OCI-LY3 (cell line): Measurements from ENCODE around the gene DNAJB1.

Experiments used
- H2AFZ ChIP-seq: fragments of 200-600, 300-600 bp; shearing (Covaris generic); 2 replicates; pipeline ENCODE4 v1.6.0; 2014; ENCODE audit warnings: antibody characterized with exemption, low read depth, low read length
- H3K27ac ChIP-seq: fragments of 200-600, 300-600 bp; sonication (generic); 2 replicates; pipeline ENCODE4 v1.5.1; 2014; ENCODE audit warnings: mild to moderate bottlenecking, low read length, moderate library complexity, mixed read lengths
- H3K27me3 ChIP-seq: fragments of 200-600, 300-600 bp; sonication (generic); 2 replicates; pipeline ENCODE4 v1.6.1; 2014; ENCODE audit warnings: low read depth, low read length, mixed read lengths
- H3K36me3 ChIP-seq: fragments of 200-600, 300-600 bp; sonication (generic); replicated peaks from 2 replicates; pipeline ENCODE3; 2014; ENCODE audit warnings: low read depth, low read length, mixed read lengths
- H3K4me1 ChIP-seq: fragments of 300-600, 200-600 bp; sonication (generic); 2 replicates; pipeline ENCODE4 v1.6.1; 2014; ENCODE audit warnings: low read length, mixed read lengths
- H3K4me2 ChIP-seq: fragments of 200-600, 300-600 bp; sonication (generic); 2 replicates; pipeline ENCODE4 v1.6.1; 2014; ENCODE audit warnings: low read length, mixed read lengths
- H3K4me3 ChIP-seq: fragments of 300-600, 200-600 bp; sonication (generic); 2 replicates; pipeline ENCODE4 v1.5.1; 2014; ENCODE audit warnings: antibody characterized with exemption, mild to moderate bottlenecking, low read length, moderate library complexity
- H3K79me2 ChIP-seq: fragments of 300-600, 200-600 bp; shearing (Covaris generic); 2 replicates; pipeline ENCODE4 v1.6.1; 2014; ENCODE audit warnings: mild to moderate bottlenecking, low read length, mixed read lengths
- H3K9ac ChIP-seq: fragments of 300-600, 200-600 bp; shearing (Covaris generic); 2 replicates; pipeline ENCODE4 v1.6.0; 2014; ENCODE audit warnings: mild to moderate bottlenecking, low read length, moderate library complexity
- H3K9me3 ChIP-seq: fragments of 200-600, 300-600 bp; shearing (Covaris generic); 2 replicates; pipeline ENCODE4 v1.6.1; 2014; ENCODE audit warnings: low read length, mixed read lengths; ENCODE audit not compliant: insufficient read depth
- H4K20me1 ChIP-seq: fragments of 200-600, 300-600 bp; sonication (generic); 2 replicates; pipeline ENCODE4 v1.6.1; 2016; ENCODE audit warnings: low read length, mixed read lengths; ENCODE audit not compliant: insufficient read depth
- EZH2phosphoT487 ChIP-seq: fragments of 200-600 bp; shearing (Covaris generic); IDR thresholded peaks from 2 replicates; pipeline ENCODE4 v1.6.1; 2018; ENCODE audit warnings: antibody characterized with exemption, mixed run types, low read depth
- TF ChIP-seq, protein P1 (sequence below): fragments of 200-600, 300-600 bp; sonication (generic); IDR thresholded peaks from 2 replicates; pipeline ENCODE4 v1.5.1; 2014; ENCODE audit warnings: antibody characterized with exemption, low read length, low read depth

The DNAJB1 gene

DNA sequence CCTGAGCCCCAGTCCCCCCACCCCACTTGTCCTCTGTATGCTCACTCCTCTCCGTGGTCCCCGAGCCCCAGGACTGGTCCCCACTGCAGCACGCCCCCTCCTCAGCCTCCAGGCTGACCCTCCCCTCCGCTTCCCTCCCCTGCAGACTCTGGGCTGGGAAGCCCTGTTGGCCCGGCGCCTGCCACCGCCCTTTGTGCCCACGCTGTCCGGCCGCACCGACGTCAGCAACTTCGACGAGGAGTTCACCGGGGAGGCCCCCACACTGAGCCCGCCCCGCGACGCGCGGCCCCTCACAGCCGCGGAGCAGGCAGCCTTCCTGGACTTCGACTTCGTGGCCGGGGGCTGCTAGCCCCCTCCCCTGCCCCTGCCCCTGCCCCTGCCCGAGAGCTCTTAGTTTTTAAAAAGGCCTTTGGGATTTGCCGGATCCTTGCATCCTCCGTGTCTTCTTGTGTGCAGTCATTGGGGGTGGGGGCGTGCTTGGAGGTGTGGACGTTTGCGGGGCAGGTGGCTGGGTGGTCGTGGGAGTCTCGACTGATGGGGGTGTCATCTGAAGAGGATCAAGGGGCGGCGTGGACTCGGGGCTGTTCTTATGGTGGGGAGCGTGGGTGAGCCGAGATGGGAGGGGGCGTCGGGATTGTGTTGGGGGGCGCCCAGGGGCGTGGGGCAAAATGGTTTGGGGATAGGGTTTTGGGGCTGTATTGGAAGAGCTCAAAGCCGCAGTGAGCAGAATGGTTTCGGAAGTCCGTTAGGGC is 46.6 kb downstream of the DNAJB1 start:
- peaks cover 39% of the 10 kb centered on the region for H3K36me3 ChIP-seq
- H3K4me1 ChIP-seq, result peaks cover 11% of the 10 kb centered on the region
- H4K20me1 ChIP-seq, result 0 out of 2 replicates have a peak, but pooled peaks cover 3% of the 10 kb centered on the region
- H3K27me3 ChIP-seq, result no peaks in the 10 kb centered on the region
- H2AFZ ChIP-seq, result no peak overlapping the region
- H3K4me3 ChIP-seq, result no peak overlapping the region
- H3K9ac ChIP-seq, result no peak overlapping the region
- H3K79me2 ChIP-seq, result no peaks in the 10 kb centered on the region
- no peak overlapping the region for H3K4me2 ChIP-seq
- TF ChIP-seq, protein P1, sequence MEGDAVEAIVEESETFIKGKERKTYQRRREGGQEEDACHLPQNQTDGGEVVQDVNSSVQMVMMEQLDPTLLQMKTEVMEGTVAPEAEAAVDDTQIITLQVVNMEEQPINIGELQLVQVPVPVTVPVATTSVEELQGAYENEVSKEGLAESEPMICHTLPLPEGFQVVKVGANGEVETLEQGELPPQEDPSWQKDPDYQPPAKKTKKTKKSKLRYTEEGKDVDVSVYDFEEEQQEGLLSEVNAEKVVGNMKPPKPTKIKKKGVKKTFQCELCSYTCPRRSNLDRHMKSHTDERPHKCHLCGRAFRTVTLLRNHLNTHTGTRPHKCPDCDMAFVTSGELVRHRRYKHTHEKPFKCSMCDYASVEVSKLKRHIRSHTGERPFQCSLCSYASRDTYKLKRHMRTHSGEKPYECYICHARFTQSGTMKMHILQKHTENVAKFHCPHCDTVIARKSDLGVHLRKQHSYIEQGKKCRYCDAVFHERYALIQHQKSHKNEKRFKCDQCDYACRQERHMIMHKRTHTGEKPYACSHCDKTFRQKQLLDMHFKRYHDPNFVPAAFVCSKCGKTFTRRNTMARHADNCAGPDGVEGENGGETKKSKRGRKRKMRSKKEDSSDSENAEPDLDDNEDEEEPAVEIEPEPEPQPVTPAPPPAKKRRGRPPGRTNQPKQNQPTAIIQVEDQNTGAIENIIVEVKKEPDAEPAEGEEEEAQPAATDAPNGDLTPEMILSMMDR, result no peak
- no peak for TF ChIP-seq EZH2phosphoT487
- no peaks in the 10 kb centered on the region for H3K9me3 ChIP-seq
- H3K27ac ChIP-seq, result no peak overlapping the region

DNA sequence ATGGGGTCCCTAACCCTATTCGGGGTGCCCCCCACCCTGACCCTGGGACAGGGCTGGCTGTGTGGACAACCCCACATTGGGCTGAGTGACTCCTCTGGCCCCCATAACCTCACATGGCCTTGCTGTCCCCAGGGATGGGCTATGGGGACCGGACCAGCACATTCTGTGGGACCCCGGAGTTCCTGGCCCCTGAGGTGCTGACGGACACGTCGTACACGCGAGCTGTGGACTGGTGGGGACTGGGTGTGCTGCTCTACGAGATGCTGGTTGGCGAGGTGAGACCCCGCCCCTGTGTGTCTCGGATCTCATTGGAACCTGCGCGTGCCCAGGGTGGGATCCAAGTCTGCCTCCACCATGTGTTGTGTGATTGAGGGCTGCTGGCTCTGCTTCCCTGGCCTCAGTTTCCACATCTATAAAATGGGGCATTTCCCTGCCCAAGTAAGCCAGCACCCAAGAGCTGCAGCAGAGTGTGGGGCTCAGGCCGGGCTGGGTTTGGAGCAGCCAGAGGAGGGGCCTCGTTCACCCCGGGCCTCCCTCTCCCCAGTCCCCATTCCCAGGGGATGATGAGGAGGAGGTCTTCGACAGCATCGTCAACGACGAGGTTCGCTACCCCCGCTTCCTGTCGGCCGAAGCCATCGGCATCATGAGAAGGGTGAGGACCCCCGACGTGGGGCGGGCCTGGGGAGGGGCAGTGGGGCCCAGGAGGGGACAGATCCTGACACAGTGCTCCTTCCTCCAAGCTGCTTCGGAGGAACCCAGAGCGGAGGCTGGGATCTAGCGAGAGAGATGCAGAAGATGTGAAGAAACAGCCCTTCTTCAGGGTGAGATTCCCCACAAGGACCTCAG is 47.9 kb downstream of the DNAJB1 start:
- H3K4me1 ChIP-seq, result no peaks in the 10 kb centered on the region
- no peak overlapping the region for H3K27ac ChIP-seq
- no peaks in the 10 kb centered on the region for H3K27me3 ChIP-seq
- H3K79me2 ChIP-seq, result no peaks in the 10 kb centered on the region
- H3K4me2 ChIP-seq, result no peak overlapping the region
- peaks cover 46% of the 10 kb centered on the region for H3K36me3 ChIP-seq
- H2AFZ ChIP-seq, result no peak overlapping the region
- H3K9me3 ChIP-seq, result no peaks in the 10 kb centered on the region
- H4K20me1 ChIP-seq, result 0 out of 2 replicates have a peak, but pooled peaks cover 3% of the 10 kb centered on the region
- no peak overlapping the region for H3K4me3 ChIP-seq
- no peak overlapping the region for H3K9ac ChIP-seq
- TF ChIP-seq, protein P1, result no peak
- no peak for TF ChIP-seq EZH2phosphoT487

DNA sequence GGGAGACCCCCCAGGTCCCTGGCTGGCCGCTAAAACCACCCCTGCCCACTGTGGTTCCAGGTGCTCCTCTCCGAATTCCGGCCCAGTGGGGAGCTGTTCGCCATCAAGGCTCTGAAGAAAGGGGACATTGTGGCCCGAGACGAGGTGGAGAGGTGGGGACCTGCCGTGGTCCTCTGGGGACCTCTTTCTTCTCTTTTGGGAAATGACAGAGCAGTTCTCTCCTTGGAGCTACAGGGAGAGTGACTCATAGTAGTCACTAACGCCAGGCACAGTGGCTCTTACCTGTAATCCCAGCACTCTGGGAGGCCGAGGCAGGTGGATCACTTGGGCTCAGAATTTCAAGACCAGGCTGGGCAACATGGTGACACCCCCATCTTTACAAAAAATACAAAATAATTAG is 50.4 kb downstream of the DNAJB1 start:
- Histone ChIP-seq H3K4me3 (no peak overlapping the region), H3K4me2 (no peak overlapping the region), H3K9ac (no peak overlapping the region), H2AFZ (no peak overlapping the region), H3K9me3 (no peaks in the 10 kb centered on the region), H3K36me3 (peaks cover 62% of the 10 kb centered on the region), H3K79me2 (no peaks in the 10 kb centered on the region), H3K27me3 (no peaks in the 10 kb centered on the region), H4K20me1 (0 out of 2 replicates have a peak, but pooled peaks cover 3% of the 10 kb centered on the region), H3K27ac (no peak overlapping the region), H3K4me1 (no peaks in the 10 kb centered on the region)
- TF ChIP-seq, protein P1, result no peak
- TF ChIP-seq EZH2phosphoT487, result no peak

DNA sequence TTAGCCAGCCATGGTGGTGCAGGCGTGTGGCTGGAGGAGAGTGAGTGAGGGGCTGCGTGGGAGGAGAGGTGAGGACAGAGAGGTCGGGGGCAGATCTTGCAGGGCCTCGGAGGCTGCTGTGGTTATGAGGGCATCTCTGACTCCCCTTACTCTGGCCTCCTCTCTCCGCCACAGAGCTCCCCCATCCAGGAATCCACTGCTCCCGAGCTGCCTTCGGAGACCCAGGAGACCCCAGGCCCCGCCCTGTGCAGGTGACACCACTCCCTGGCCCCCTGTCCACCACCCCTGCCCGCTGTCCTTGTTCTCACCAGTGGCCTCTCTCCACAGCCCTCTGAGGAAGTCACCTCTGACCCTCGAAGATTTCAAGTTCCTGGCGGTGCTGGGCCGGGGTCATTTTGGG is 50.8 kb downstream of the DNAJB1 start:
- Histone ChIP-seq H3K36me3 (peaks cover 61% of the 10 kb centered on the region), H3K27ac (no peak overlapping the region), H4K20me1 (0 out of 2 replicates have a peak, but pooled peaks cover 3% of the 10 kb centered on the region), H2AFZ (no peak overlapping the region), H3K27me3 (no peaks in the 10 kb centered on the region), H3K4me3 (no peak overlapping the region), H3K4me1 (no peaks in the 10 kb centered on the region), H3K9me3 (no peaks in the 10 kb centered on the region), H3K4me2 (no peak overlapping the region), H3K9ac (no peak overlapping the region), H3K79me2 (no peaks in the 10 kb centered on the region)
- TF ChIP-seq, protein P1, result no peak
- TF ChIP-seq EZH2phosphoT487, result no peak
